ENCODE results near the gene FAF1.

FAF1 gene

DNA sequence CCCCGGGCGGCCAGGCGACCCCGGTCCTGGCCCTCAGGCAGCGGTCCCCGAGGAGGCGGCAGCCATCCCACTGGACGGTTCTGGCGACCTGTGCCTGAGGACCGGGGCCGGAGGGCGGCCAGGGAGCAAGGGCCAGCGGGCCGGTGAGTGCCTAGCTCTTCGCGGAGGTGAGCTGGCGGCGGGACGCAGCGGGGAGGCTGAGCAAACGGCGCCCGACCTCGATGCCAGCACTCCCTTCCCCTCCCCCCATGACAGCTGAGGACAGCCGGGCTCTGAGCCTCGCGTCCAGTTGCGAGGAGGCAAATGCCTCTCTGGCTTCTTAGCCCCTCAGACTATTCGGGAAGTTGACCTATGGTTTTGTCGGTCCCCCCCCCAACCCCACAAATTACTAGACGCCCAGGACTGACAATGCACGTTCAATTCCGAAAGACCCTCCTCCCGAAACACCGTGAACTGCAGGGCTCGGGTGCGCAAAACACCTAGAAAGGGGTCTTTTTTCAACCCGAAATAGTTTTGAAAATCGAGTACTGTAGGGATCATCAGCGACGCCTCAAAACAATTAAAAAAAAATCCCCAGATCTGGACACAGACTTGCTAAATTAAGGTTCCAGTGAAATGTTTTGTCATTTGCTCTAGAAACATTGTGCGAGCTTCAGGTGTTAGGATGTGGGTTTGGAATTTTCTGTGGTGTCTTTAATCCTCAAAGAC is 18.2 kb upstream of the FAF1 start:
- peak; percentile 57 for DNase-seq (ENCODE audit: low spot score)

GRCh38 chr1:50977575-50978143 is 17.6 kb upstream of the FAF1 start:
- DNase-seq (ENCODE audit: low spot score) = peak; percentile 43

- peak; percentile 37 for DNase-seq (ENCODE audit: low spot score)
Observed at GRCh38 chr1:50976890-50977574, 17.0 kb upstream of the FAF1 start.

GRCh38 chr1:50976111-50976889 is 16.2 kb upstream of the FAF1 start:
- peak; percentile 22 for DNase-seq (ENCODE audit: low spot score)

DNA sequence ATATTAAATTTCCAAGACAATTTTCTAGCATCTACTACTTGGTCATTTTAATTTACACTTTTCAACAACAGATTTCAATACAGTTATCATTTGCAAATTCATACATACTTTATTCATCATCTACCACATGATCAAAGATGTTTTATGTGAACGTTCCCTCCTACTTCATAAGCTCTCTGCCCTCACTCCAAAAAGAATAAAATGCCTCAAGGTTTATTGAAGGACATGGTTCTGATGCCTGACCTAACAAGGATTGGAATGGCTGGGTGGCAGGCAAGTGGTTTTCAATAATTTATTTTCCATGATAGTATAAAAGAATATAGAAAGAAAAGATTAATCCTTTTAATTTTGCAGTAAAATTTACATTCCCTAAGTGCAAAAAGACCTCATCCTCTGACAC is 15.4 kb upstream of the FAF1 start:
- no peak for DNase-seq (ENCODE audit: low spot score)

DNA sequence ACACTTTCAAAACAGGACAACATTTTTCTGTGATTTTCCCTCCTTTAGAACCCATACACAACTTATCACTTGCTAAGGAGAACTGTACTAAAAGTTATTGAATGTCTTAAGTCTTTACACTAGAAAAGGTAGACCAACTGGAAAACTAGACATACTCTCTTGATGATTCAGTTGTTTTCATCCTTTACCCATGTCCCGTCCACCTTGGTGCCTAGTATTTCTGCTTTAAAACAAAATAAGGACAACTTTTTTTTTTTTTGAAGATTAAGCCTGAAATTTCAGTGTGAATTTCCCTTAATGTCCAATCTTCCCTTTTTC is 14.5 kb upstream of the FAF1 start:
- DNase-seq (ENCODE audit: low spot score) = no peak

GRCh38 chr1:50973875-50974617 is 14.0 kb upstream of the FAF1 start:
- DNase-seq (ENCODE audit: low spot score) = no peak

GRCh38 chr1:50973255-50973654 is 13.2 kb upstream of the FAF1 start:
- no peak for DNase-seq (ENCODE audit: low spot score)

DNA sequence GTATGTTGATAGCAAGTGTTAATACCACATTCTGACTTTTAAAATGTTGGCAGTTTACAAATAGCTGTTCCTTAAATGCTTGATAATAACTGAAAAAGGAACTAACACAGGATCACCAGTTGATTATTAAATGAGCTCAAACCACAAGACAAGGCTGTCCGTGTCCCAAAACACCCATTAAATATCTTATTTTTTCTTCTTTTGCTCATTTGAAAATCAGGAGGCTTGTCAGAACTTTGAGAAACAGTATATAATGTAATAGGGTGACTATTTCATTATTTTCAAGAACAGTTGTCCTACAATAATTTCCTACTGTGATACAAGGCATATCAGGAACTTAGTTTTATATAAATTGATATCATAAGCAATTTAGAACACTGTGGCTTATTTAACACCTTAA is 12.7 kb upstream of the FAF1 start:
- DNase-seq (ENCODE audit: low spot score) = no peak

DNA sequence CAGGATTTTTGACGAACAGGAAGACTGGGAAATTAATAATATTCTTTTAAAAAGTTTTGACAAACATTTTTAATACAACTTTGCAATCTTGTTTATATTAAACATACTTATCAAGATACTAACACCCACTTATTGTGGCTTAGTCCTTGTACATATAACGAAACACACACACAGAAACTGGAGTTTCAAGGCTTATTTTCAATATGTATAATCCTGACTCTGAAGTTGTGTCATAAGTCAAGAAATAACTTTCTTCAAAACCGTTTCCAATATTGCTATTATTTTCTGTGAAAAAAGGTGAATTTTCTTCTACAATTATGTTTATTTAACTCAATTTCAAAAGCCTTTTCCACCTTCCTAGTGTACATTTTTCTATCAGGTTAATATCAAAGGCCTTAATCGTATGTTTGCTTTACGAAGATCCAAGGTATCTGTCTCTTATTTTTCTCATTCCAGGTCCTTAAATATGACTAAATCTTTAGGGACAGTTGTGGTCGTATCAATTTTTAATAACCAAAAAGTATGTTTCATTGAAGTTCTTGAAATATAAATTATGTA is 11.8 kb upstream of the FAF1 start:
- no peak for DNase-seq (ENCODE audit: low spot score)

DNA sequence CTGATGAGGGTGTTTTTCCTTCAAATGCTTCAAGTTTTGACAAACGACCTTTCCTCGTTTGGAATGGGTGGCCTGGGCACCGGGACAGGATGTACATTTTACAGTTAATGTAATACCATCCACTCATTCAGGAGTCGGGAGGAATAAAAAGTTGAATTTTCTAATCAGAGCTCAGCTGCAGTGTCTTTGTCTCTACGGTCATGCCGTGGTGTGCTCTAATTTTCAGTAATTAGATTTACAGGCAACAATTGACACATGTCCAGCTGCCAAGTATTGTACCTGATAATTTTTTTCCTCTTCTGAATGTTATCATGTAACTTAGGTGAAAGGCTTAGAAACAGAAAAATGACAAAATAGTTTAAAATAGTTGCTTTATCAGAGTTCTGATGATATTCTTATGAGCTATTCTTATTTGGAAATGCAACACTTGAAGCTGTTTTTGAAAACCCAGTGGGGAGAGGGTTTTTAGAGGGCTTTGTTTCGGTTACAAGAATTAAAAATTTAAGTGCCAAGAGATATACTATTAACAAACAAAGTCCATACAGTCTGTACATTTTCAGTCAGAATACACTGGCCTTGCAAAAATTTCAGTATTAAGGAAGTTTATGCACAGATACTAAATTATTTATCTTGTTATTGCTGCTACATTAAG is 11.0 kb upstream of the FAF1 start:
- no peak for DNase-seq (ENCODE audit: low spot score)

DNA sequence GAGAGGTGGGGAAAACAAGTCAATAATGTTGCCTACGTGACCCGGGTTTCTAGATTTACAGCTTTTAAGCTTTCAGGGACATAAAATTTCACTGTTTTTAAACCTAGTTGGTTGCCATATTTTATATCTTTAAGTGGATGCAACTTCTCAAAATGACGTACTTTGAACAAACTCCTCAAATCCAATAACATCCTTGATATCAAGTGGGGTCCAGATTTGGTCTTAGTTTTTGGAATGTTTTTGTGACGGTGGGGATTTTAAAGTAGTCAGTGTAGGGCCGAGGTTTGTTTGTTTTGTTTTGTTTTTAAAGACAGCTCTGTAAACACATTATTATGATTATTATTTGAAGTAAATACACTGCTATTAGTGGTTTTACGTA is 10.4 kb upstream of the FAF1 start:
- DNase-seq (ENCODE audit: low spot score) = no peak

DNA sequence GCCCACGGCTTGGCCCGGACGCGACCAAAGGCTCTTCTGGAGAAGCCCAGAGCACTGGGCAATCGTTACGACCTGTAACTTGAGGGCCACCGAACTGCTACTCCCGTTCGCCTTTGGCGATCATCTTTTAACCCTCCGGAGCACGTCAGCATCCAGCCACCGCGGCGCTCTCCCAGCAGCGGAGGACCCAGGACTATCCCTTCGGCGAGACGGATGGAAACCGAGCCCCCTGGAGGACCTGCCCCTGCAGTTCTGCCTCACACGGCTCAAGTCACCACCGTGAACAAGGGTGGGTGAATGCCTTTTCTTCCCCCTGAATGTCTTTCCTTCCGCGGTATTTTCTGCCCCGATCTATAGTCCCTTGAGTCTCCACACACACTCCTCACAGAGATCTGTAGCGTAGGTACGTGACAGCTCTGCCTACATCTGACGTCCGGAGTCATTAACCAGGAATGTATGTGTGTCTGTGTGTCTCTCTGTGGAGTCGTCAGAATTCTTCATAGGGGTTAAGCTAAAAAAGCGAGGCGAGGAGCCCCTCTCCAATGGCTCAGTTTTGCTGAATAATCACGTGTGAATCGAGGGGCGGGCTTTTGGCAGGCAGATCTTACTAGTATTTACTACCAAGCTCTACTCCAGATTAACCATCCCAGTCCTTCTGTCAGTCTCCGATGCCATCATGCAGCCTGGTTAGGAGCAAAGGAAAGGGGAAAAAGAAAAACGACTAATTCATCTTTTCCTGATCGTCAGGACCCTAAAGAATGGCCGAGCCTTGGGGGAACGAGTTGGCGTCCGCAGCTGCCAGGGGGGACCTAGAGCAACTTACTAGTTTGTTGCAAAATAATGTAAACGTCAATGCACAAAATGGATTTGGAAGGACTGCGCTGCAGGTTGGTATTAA is 9.8 kb upstream of the FAF1 start, which contains the start of gene CDKN2C:
Gene CDKN2C, plus strand, starts transcription at position 635 of the 898 bp plus-strand sequence. Its CDS starts 124 bp downstream, at position 759.
- peak; percentile 55 for DNase-seq (ENCODE audit: low spot score)

DNA sequence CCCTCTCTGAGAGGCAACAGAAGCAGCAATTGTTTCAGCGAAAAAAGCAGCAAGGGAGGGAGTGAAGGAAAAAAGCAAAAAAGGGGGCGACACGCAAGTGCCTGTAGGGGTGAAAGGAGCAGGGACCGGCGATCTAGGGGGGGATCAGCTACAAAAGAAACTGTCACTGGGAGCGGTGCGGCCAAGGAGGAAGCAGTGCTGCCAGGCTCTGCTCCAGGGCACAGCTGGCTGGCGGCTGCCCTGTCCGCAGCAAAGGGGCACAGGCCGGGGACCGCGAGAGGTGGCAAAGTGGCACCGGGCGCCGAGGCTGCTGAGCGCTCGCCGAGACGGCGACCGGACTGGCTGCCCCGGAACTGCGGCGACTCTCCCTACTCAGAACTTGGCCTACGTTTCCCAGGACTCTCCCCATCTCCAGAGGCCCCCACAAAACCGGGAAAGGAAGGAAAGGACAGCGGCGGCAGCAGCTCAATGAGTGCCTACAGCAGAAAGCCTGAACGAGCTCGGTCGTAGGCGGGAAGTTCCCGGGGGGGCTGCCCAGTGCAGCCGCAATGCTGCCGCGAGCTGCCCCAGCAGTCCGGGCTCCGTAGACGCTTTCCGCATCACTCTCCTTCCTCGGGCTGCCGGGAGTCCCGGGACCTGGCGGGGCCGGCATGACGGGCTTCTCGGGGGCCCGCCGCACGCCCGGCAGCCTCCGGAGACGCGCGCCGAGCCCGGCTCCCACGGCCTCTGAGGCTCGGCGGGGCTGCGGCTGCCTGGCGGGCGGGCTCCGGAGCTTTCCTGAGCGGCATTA is 8.9 kb upstream of the FAF1 start:
- DNase-seq (ENCODE audit: low spot score) = peak; percentile 45

GRCh38 chr1:50968158-50968820 is 8.2 kb upstream of the FAF1 start:
- DNase-seq (ENCODE audit: low spot score) = peak; percentile 74

GRCh38 chr1:50967416-50968157 is 7.5 kb upstream of the FAF1 start:
- peak; percentile 9 for DNase-seq (ENCODE audit: low spot score)

- no peak for DNase-seq (ENCODE audit: low spot score)
Observed at GRCh38 chr1:50966991-50967390, 6.9 kb upstream of the FAF1 start.

DNA sequence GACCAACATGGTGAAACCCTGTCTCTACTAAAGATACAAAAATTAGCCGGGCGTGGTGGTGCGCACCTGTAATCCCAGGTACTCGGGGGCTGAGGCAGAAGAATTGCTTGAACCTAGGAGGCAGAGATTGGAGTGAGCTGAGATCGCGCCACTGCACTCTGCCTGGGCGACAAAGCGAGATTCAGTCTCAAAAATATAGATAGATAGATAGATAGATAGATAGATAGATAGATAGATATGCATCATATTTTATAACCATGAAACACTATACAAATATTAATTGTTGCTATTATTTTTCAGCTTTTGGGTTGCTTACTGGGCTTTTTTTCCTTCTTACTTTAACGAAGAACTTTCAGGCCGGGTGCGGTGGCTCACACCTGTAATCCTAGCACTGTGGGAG is 4.8 kb upstream of the FAF1 start:
- DNase-seq (ENCODE audit: low spot score) = no peak

All from HuH-7.5 (cell line).